Measurements from ENCODE around the gene MRPL12.

MRPL12 gene

GRCh38 chr17:81683584-81684441, 19.4 kb upstream of the MRPL12 start, which contains the start of the genes ARL16 and HGS:
ARL16 (minus strand) TSS chr17:81683797; CDS start chr17:81683753, 44 bp downstream.
HGS (plus strand) TSS chr17:81684011; CDS start chr17:81684067, 56 bp downstream.
- TF ChIP-seq REST (IDR thresholded peaks at IDR 0.05; ENCODE audit: insufficient read depth in 1 of 2, low read depth in 2 of 2, low read length in 2 of 2) (no peak; a peak in 1 of 4 replicates), FOXP2 (optimal IDR thresholded peaks at IDR 0.05; ENCODE audit: borderline replicate concordance, extremely low read depth, extremely low read length, insufficient read depth) (peak; percentile 75), POLR2AphosphoS5 (IDR thresholded peaks at IDR 0.05; ENCODE audit: low read depth, low read length) (peak; percentile 36; the same call in 1 of the 2 replicates), TAF1 (IDR thresholded peaks at IDR 0.05; ENCODE audit: borderline replicate concordance, insufficient read depth, low read length) (peak; percentile 49; the same call in 1 of the 2 replicates)

GRCh38 chr17:81684442-81684911, 18.7 kb upstream of the MRPL12 start:
- no peak for TF ChIP-seq TAF1 (IDR thresholded peaks at IDR 0.05; ENCODE audit: borderline replicate concordance, insufficient read depth, low read length)
- TF ChIP-seq FOXP2 (optimal IDR thresholded peaks at IDR 0.05; ENCODE audit: borderline replicate concordance, extremely low read depth, extremely low read length, insufficient read depth), result no peak
- no peak for TF ChIP-seq SIN3A (IDR thresholded peaks at IDR 0.05; ENCODE audit: borderline replicate concordance, insufficient read depth, low read length)
- no peak for TF ChIP-seq REST (IDR thresholded peaks at IDR 0.05; ENCODE audit: insufficient read depth in 1 of 2, low read depth in 2 of 2, low read length in 2 of 2)
- no peak for TF ChIP-seq POLR2AphosphoS5 (IDR thresholded peaks at IDR 0.05; ENCODE audit: low read depth, low read length)

- TF ChIP-seq REST (IDR thresholded peaks at IDR 0.05; ENCODE audit: insufficient read depth in 1 of 2, low read depth in 2 of 2, low read length in 2 of 2) (no peak), FOXP2 (optimal IDR thresholded peaks at IDR 0.05; ENCODE audit: borderline replicate concordance, extremely low read depth, extremely low read length, insufficient read depth) (no peak), TAF1 (IDR thresholded peaks at IDR 0.05; ENCODE audit: borderline replicate concordance, insufficient read depth, low read length) (no peak), POLR2AphosphoS5 (IDR thresholded peaks at IDR 0.05; ENCODE audit: low read depth, low read length) (no peak), SIN3A (IDR thresholded peaks at IDR 0.05; ENCODE audit: borderline replicate concordance, insufficient read depth, low read length) (no peak)
Observed at GRCh38 chr17:81685108-81685507, 18.1 kb upstream of the MRPL12 start.

- no peak for TF ChIP-seq POLR2AphosphoS5 (IDR thresholded peaks at IDR 0.05; ENCODE audit: low read depth, low read length)
- no peak for TF ChIP-seq FOXP2 (optimal IDR thresholded peaks at IDR 0.05; ENCODE audit: borderline replicate concordance, extremely low read depth, extremely low read length, insufficient read depth)
- TF ChIP-seq REST (IDR thresholded peaks at IDR 0.05; ENCODE audit: insufficient read depth in 1 of 2, low read depth in 2 of 2, low read length in 2 of 2), result no peak
- no peak for TF ChIP-seq SIN3A (IDR thresholded peaks at IDR 0.05; ENCODE audit: borderline replicate concordance, insufficient read depth, low read length)
- no peak for TF ChIP-seq TAF1 (IDR thresholded peaks at IDR 0.05; ENCODE audit: borderline replicate concordance, insufficient read depth, low read length)
Observed at GRCh38 chr17:81686614-81687013, 16.6 kb upstream of the MRPL12 start.
